Fibroblast of lung (primary cell): ENCODE data around the gene EXOC6B. TPM values are rescaled to one million over a fixed set of nuclear protein-coding genes. Genes with fewer than 3 reads are reported as not detected.

Experiments
- DNase-seq, 2 donors: peaks; one replicate each; pipeline versions ENCODE4 v3.0.0 to v3.0.0-alpha.2; 2010; ENCODE audit warnings: low read depth in 2 of 2
- H2AFZ ChIP-seq: 2 replicates; pipeline ENCODE4 v1.5.1; 2012; ENCODE audit warnings: low read length, control low read depth, inconsistent platforms
- H3K27ac ChIP-seq: 2 replicates; pipeline ENCODE4 v1.5.1; 2011; ENCODE audit warnings: low read length, control low read depth; ENCODE audit not compliant: insufficient read depth
- H3K27me3 ChIP-seq: 2 replicates; pipeline ENCODE4 v1.5.1; 2011; ENCODE audit warnings: mild to moderate bottlenecking, low read length; ENCODE audit not compliant: control insufficient read depth, insufficient read depth
- H3K36me3 ChIP-seq: 2 replicates; pipeline ENCODE4 v1.5.1; 2011; ENCODE audit warnings: low read length; ENCODE audit not compliant: control insufficient read depth, insufficient read depth
- H3K4me1 ChIP-seq: 2 replicates; pipeline ENCODE4 v1.5.1; 2011; ENCODE audit warnings: low read length; ENCODE audit not compliant: control insufficient read depth, insufficient read depth; ENCODE audit errors: extremely low read depth
- H3K4me2 ChIP-seq: 2 replicates; pipeline ENCODE4 v1.5.1; 2011; ENCODE audit warnings: low read length, control low read depth; ENCODE audit not compliant: insufficient read depth; ENCODE audit errors: extremely low read depth
- H3K4me3 ChIP-seq, 4 experiments: fragments of 200-600 bp in 1 of 4; sonication (generic) in 1 of 4; replicated peaks in 1 of 4; 2 replicates each; pipeline ENCODE4 v1.5.1; 2011 to 2016; ENCODE audit warnings: low read length in 4 of 4, low read depth in 3 of 4, mild to moderate bottlenecking in 3 of 4, control low read depth in 2 of 4, inconsistent platforms in 1 of 4, mixed read lengths in 1 of 4; ENCODE audit not compliant: insufficient read depth in 1 of 4; ENCODE audit errors: control extremely low read depth in 1 of 4
- H3K79me2 ChIP-seq: 2 replicates; pipeline ENCODE4 v1.5.1; 2012; ENCODE audit warnings: mild to moderate bottlenecking, low read length, inconsistent platforms; ENCODE audit not compliant: control insufficient read depth, insufficient read depth
- H3K9ac ChIP-seq: 2 replicates; pipeline ENCODE4 v1.5.1; 2011; ENCODE audit warnings: mild to moderate bottlenecking, low read length, control low read depth; ENCODE audit not compliant: insufficient read depth
- H3K9me3 ChIP-seq: 2 replicates; pipeline ENCODE4 v1.5.1; 2012; ENCODE audit warnings: low read depth, low read length; ENCODE audit not compliant: control insufficient read depth, insufficient read depth
- H4K20me1 ChIP-seq: 2 replicates; pipeline ENCODE4 v1.5.1; 2011; ENCODE audit warnings: low read length; ENCODE audit not compliant: control insufficient read depth, insufficient read depth; ENCODE audit errors: extremely low read depth
- EZH2 ChIP-seq: IDR thresholded peaks from 2 replicates; pipeline ENCODE4 v1.5.1; 2012; ENCODE audit warnings: low read length, control low read depth, mild to moderate bottlenecking; ENCODE audit errors: missing control alignments
- polyA plus RNA-seq, 2 donors: library from polyadenylated mRNA; depleted of rRNA in 1 of 2; stranded (reverse) in 1 of 2; unstranded in 1 of 2; fragments of >200 nt; gene quantifications; 2 replicates each; pipeline ENCODE4 v1.2.1, GENCODE V29; 2011 to 2012; ENCODE audit warnings: missing spikeins in 1 of 2
- total RNA-seq: library from RNA; depleted of rRNA; stranded (reverse); fragments of >200 nt; gene quantifications from 2 replicates; pipeline ENCODE4 v1.2.1, GENCODE V29; 2014
- TF ChIP-seq, protein P1 (sequence below), 2 donors: IDR thresholded peaks in 1 of 2; conservative IDR thresholded peaks in 1 of 2; 1 replicate in 1 of 2; 2 replicates in 1 of 2; pipeline ENCODE4 v1.5.1; 2011 to 2012; ENCODE audit warnings: low read length in 2 of 2, control low read depth in 1 of 2, inconsistent platforms in 1 of 2, low read depth in 1 of 2, mild to moderate bottlenecking in 1 of 2

Gene EXOC6B
- total and polyA plus RNA-seq, 2 donors (not counting 1 experiment from before 2014, with no cell fraction given): 26.3 to 36.5 TPM

DNA sequence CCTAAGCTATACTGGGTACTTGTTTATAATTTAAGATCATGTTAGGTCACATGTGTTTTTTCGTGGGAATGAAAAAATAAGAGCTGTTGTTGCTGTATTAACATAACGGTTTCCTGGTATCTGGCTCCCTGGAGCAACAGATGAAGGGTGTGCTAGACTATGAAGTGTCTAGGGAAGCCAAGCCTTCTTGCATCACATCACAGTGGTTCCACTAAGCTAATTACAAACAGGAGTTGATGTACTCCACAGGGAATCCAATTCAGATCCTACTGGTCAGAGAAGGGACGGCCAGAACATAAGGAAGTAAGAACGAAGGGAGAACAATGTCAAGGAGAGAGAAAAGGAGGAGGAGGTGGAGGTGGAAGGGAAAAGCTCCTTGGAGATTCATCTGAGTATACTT lies 485.2 kb downstream of the EXOC6B start:
- Histone ChIP-seq H2AFZ (no peak overlapping the region), H3K27me3 (no peaks in the 10 kb centered on the region), H3K36me3 (no peaks in the 10 kb centered on the region), H3K4me1 (no peaks in the 10 kb centered on the region), H3K4me2 (no peak overlapping the region), H3K79me2 (no peaks in the 10 kb centered on the region), H3K9ac (no peak overlapping the region), H3K9me3 (no peaks in the 10 kb centered on the region), H4K20me1 (no peaks in the 10 kb centered on the region), H3K27ac (no peak overlapping the region), H3K4me3 (no peak overlapping the region)
- TF ChIP-seq, protein P1, sequence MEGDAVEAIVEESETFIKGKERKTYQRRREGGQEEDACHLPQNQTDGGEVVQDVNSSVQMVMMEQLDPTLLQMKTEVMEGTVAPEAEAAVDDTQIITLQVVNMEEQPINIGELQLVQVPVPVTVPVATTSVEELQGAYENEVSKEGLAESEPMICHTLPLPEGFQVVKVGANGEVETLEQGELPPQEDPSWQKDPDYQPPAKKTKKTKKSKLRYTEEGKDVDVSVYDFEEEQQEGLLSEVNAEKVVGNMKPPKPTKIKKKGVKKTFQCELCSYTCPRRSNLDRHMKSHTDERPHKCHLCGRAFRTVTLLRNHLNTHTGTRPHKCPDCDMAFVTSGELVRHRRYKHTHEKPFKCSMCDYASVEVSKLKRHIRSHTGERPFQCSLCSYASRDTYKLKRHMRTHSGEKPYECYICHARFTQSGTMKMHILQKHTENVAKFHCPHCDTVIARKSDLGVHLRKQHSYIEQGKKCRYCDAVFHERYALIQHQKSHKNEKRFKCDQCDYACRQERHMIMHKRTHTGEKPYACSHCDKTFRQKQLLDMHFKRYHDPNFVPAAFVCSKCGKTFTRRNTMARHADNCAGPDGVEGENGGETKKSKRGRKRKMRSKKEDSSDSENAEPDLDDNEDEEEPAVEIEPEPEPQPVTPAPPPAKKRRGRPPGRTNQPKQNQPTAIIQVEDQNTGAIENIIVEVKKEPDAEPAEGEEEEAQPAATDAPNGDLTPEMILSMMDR (conservative IDR thresholded peaks at IDR 0.05 in 1 of 2, IDR thresholded peaks at IDR 0.05 in 1 of 2; ENCODE audit: low read depth in 1 of 2, low read length in 2 of 2): no peak
- TF ChIP-seq EZH2: no peak
- DNase-seq: no peak

DNA sequence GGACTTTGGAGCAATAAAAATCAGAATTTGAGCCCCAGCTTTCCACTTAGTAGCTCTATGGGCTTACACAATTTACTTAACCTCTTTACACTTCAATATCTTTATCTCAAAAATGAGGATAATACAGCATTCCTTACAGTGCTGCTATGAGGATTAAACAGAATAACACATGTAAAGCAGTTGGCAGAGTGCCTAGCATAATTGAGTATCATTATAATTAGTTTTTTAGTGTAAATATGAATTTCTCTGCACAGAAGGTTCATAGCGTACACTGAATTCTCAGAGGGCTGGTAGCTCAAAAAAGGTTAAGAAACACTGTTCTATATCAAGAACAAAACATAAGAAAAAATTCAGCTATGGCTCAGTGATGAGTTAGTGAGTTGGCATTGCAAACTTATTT lies 487.8 kb downstream of the EXOC6B start:
- H3K79me2 ChIP-seq: no peaks in the 10 kb centered on the region
- no peak for TF ChIP-seq EZH2
- TF ChIP-seq, protein P1 (conservative IDR thresholded peaks at IDR 0.05 in 1 of 2, IDR thresholded peaks at IDR 0.05 in 1 of 2; ENCODE audit: low read depth in 1 of 2, low read length in 2 of 2): no peak
- H3K36me3 ChIP-seq: no peaks in the 10 kb centered on the region
- no peak overlapping the region for H2AFZ ChIP-seq
- H4K20me1 ChIP-seq: no peaks in the 10 kb centered on the region
- H3K27ac ChIP-seq: no peak overlapping the region
- no peak overlapping the region for H3K4me3 ChIP-seq
- DNase-seq: no peak
- H3K9ac ChIP-seq: no peak overlapping the region
- H3K9me3 ChIP-seq: no peaks in the 10 kb centered on the region
- H3K4me1 ChIP-seq: no peaks in the 10 kb centered on the region
- H3K4me2 ChIP-seq: no peak overlapping the region
- H3K27me3 ChIP-seq: no peaks in the 10 kb centered on the region

DNA sequence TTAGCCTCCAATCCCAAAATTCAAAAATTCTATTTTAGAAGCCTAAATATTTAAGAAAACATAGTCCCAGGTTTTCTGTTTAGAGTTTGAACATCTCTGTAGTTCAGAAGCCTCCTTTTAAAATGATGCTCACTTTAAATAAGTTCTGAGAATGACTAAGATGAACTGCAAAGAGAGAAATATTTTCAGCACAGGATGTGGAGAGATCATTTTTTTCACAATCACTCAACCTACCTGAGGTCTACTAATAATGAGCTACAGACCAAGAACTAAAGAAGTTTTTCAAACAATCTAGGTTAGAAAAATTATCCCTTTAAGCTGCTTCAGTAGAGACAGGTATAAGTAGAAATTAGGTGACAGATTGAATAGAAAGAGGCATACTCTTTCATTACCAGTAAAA lies 493.1 kb downstream of the EXOC6B start:
- no peaks in the 10 kb centered on the region for H4K20me1 ChIP-seq
- H3K36me3 ChIP-seq: no peaks in the 10 kb centered on the region
- no peak overlapping the region for H3K9ac ChIP-seq
- no peak overlapping the region for H3K4me3 ChIP-seq
- no peak for DNase-seq
- no peaks in the 10 kb centered on the region for H3K27me3 ChIP-seq
- H3K4me1 ChIP-seq: no peaks in the 10 kb centered on the region
- H3K4me2 ChIP-seq: no peak overlapping the region
- no peaks in the 10 kb centered on the region for H3K9me3 ChIP-seq
- TF ChIP-seq, protein P1 (conservative IDR thresholded peaks at IDR 0.05 in 1 of 2, IDR thresholded peaks at IDR 0.05 in 1 of 2; ENCODE audit: low read depth in 1 of 2, low read length in 2 of 2): no peak
- H3K27ac ChIP-seq: no peak overlapping the region
- H3K79me2 ChIP-seq: no peaks in the 10 kb centered on the region
- H2AFZ ChIP-seq: no peak overlapping the region
